GM15510 (cell line): ENCODE results near the gene CHMP2A.

Experiments used
- POLR2A ChIP-seq: IDR thresholded peaks from 3 replicates; pipeline ENCODE4 v1.6.1; 2011; ENCODE audit warnings: borderline replicate concordance; ENCODE audit not compliant: insufficient read length; ENCODE audit errors: extremely low read depth

The CHMP2A gene

GRCh38 chr19:58551123-58551497 lies 3.8 kb downstream of the CHMP2A start:
- TF ChIP-seq POLR2A = no peak

DNA sequence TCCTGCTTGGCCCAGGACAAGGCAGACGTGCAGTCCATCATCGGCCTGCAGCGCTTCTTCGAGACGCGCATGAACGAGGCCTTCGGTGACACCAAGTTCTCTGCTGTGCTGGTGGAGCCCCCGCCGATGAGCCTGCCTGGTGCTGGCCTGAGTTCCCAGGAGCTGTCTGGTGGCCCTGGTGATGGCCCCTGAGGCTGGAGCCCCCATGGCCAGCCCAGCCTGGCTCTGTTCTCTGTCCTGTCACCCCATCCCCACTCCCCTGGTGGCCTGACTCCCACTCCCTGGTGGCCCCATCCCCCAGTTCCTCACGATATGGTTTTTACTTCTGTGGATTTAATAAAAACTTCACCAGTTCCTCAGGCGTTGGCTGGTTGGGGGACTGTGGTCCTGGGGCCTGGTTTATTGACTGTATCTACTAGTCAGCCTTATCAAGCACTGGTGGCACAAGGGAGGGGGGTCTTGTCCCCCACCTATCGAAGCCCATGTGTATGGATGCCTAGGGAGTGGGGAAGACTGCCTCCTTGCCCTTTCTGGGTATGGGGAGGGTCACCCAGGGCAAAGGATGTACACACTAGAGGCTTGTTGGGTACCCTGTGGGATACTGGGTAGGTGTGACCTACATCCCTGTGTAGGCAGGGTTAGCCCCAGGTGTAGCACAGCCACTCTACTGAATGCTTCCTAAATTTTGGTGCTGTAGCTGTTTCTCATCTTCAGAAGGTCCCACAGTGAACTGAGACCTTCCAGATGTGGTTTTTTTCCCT lies 4.4 kb downstream of the CHMP2A start:
- TF ChIP-seq POLR2A = peak; percentile 24

GRCh38 chr19:58549664-58550361 lies 5.1 kb downstream of the CHMP2A start:
- no peak for TF ChIP-seq POLR2A

- no peak for TF ChIP-seq POLR2A
Observed at GRCh38 chr19:58548859-58549663, 5.8 kb downstream of the CHMP2A start.

GRCh38 chr19:58547323-58548312 lies 7.3 kb downstream of the CHMP2A start:
- no peak for TF ChIP-seq POLR2A

DNA sequence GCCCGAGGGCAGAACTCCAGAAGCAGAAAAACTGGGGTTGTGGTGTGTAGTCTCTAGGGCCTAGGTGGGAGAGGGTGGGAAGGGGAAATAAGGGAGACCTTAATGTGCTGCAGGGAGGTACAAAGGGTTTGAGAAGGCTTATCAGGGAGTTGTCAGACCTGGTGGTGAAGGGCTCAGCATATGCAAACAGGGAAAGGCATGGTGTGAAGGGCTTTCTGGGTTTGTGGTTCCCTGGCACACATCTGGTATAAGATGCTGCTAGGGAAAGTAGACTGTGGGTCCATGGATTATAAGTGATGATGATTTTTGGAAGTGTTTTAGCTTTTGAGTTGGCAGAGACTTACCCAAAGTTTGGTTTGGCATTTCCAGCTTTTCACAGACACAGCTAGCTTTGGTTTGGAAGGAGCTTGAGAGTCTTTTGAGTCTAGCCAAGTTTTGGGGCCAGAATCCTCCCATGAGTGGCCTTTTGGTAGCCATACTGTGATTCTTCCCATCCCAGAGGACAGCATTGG lies 8.8 kb downstream of the CHMP2A start:
- no peak for TF ChIP-seq POLR2A

DNA sequence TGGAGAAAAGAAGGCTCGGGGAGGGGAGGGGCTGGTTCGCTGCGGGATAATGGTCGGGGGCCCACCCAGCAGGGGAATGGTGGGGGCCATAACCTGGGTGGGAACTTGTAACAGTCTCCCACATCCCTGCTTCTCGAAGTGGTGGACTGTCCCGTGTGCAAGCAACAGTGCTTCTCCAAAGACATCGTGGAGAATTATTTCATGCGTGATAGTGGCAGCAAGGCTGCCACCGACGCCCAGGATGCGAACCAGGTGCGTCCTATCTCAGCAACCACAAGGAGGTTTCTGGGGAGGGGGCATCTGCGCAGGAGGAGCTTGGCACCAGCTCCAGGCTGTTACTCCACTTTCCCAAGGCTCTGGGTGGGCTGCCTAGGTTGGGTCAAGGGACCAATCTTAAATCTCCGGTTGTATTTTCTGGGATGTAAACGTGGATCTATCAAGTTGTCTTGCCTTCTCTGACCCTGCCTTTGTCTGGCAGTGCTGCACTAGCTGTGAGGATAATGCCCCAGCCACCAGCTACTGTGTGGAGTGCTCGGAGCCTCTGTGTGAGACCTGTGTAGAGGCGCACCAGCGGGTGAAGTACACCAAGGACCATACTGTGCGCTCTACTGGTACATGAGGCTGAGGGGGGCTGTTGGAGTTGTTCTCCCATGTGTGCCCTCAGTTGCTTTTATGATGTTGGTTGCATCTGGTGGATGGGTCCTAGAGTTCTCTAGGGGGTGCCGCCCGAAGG lies 9.5 kb downstream of the CHMP2A start:
- TF ChIP-seq POLR2A = no peak

GRCh38 chr19:58544591-58545285 lies 10.2 kb downstream of the CHMP2A start:
- no peak for TF ChIP-seq POLR2A

- TF ChIP-seq POLR2A = peak; percentile 99
Observed at GRCh38 chr19:58543826-58544590, 10.9 kb downstream of the CHMP2A start, which contains the start of gene TRIM28. Gene TRIM28 (plus strand): TSS chr19:58544064. CDS start chr19:58544758, 694 bp downstream.

DNA sequence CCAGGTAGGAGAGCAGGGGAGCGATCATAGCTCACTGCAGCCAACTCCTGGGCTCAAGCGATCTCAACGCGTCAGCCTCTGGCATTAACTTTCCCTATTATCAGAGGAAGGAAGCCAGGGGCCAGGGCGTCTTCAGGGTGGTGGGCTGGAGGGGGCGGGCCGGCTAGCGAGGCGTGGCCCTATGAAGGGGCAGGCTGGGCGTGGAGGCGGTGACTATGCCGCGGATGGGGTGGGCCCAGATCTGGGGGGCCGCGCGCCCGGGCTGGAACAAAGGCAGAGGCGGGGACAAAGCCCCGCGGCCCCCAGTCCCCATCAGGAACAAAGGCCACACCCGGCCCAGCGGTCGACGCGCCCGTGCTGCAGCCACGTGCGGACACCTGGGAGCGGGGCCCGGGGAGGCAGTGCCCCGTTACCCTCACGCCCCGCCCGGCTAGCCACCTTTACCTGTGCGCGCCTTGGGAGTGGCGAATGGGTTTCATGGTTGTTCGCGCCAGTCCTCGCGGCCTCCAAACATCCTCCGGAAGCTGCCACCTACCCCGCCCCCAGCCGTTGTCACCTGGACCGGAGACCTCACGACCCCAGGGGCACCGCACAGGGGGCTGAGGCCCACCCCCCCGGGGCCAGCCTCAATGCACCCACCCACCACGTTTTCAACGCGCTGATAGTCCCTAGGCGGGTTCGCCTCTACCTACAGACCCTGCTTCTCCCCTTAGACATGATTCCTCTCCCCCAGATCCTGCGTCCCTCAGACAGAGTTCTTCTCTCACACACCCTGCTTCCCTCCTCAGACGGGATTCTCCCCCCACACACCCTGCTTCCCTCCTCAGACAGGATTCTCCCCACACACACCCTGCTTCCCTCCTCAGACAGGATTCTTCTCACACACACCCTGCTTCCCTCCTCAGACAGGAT lies 16.4 kb downstream of the CHMP2A start:
- TF ChIP-seq POLR2A = peak; percentile 31
